GM19099 (cell line): ENCODE results near the gene KIAA0513.

Experiments used
- POLR2A ChIP-seq: IDR thresholded peaks from 3 replicates; pipeline ENCODE4 v1.6.1; 2011; ENCODE audit warnings: low read depth; ENCODE audit not compliant: insufficient read length; ENCODE audit errors: extremely low read depth

The KIAA0513 gene, protein sequence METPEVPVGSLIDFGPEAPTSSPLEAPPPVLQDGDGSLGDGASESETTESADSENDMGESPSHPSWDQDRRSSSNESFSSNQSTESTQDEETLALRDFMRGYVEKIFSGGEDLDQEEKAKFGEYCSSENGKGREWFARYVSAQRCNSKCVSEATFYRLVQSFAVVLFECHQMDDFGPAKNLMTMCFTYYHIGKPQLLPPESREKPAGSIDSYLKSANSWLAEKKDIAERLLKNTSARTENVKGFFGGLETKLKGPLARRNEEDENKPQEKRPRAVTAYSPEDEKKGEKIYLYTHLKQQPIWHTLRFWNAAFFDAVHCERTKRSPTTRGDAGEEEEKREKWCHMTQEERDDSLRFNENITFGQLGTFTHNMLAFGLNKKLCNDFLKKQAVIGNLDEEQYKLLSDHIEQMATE

GRCh38 chr16:85027349-85027957 lies at the start of gene KIAA0513:
TSS of gene KIAA0513 (plus strand) at chr16:85027795. CDS start at chr16:85067072, 39,277 bp downstream.
- TF ChIP-seq POLR2A = peak; percentile 89

- no peak for TF ChIP-seq POLR2A
Measured at GRCh38 chr16:84979516-84979915, 48.1 kb upstream of the KIAA0513 start.

- no peak for TF ChIP-seq POLR2A
Measured at GRCh38 chr16:84982434-84982833, 45.2 kb upstream of the KIAA0513 start.

DNA sequence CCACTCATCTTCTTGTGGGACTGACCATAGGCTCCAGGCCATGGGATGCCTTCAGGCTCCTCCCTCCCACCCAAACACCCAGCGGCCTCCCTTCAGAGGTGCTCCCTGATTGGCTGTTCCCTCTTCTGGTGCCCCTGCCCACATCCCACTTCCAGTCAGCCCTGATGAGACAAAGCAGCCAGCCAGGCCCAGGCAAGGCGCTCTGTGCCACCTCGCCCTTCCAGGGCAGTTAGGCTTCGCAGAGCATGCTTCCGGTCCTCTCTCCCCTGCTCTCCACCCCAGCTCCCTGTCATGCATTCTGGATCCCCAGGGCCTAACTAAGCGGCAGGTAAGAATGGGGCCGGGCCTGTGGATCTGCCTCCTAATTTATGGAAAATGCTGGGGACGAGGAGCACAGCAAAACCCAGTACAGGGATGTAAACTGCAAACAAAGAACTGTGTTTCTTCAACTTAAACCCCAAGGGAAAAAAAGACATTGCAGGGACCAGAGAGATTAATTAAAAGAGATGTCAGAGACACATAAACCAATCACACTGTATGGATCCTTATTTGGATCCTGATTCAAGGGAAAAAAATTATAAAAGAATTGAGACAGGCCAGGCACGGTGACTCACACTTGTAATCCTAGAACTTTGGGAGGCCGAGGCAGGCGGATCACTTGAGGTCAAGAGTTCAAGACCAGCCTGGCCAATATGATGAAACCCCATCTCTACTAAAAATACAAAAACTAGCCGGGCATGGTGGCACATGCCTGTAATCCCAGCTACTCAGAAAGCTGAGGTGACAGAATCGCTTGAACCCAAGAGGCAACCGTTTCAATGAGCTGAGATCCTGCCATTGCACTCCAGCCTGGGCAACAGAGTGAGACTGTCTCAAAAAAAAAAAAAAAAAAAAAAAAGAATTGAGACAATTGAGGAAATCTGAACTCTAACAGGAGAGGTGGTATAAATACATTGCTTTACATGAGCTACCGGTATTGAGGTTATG lies 42.2 kb upstream of the KIAA0513 start:
- TF ChIP-seq POLR2A = no peak

DNA sequence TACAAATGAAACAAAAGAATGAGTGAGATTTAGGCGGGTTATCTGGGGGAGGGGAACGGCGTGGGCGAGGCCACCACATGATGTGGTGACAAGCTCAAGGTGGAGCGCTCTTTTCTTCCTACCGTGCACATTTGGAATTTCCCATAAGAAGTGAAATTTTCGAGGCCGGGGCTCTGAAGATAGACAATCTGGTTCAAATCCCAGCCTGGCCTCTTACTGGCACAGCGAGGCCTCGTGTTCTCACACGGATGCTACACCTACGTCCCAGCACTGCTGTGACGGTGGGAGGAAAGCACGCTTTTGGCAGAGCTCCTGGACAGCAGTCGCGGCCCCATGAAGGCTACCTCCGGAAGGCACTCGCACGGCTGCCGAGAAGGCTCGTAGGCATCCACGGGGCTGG lies 41.5 kb upstream of the KIAA0513 start:
- no peak for TF ChIP-seq POLR2A

- TF ChIP-seq POLR2A = no peak
Measured at GRCh38 chr16:84986879-84987278, 40.7 kb upstream of the KIAA0513 start.

GRCh38 chr16:84988328-84989080 lies 39.1 kb upstream of the KIAA0513 start:
- TF ChIP-seq POLR2A = no peak

DNA sequence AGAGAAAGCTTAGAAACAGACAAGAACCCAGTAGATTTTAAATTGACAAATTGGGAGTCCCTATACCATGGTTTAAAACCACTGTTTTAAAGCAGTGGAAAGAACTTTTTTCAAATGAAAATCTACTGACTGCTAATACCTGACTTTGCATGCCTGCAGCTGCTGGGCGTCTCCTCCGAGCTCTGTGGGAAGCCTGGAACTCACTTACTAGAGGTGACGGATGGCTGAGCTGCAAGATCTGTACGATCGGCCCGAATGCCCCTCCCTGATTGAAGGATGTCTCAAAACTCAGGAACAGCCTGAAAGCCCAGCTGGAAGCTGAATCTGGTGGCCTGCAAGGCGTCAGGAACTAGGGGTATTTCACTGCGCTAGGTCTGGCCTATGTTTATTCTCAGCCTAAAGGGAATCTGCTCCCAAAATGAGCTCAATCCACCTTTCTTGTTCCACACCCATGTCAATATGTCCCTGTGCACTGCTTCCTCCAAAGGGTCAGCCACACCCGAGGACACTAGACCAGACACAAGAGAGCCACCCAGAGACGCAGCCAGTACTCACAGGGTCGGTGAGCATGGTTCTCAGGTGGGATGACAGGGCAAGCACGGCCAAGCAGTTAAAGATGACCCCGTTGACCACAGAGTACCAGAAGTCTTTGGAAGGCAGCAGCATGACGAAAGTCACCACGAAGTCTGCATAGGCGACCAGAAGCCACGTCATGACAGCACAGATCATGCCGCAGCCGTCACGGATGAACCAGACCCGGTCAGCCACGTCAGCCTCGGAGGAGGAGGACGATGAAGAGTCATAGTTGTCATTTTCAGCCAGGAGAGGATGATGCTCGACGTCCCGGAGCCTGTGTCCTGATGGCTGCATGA lies 37.6 kb upstream of the KIAA0513 start:
- no peak for TF ChIP-seq POLR2A

DNA sequence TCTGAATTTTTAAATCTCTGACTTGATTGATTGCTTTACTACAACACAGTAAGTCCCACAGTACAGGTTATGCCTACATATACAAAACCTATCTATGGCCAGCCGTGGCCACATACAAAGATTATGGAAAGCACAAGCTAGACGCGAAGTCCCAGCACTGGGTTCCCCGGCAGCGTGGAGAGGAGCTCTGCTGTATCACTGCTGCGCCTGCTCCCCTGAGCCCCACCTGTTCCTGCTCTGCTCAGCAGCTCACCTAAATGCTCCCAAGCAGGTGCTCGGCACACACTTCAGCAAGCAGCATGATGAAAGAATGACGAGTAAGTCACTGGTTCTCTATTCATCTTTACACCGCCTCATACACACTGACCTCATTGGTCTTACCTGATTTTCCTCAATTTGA lies 36.8 kb upstream of the KIAA0513 start:
- no peak for TF ChIP-seq POLR2A

DNA sequence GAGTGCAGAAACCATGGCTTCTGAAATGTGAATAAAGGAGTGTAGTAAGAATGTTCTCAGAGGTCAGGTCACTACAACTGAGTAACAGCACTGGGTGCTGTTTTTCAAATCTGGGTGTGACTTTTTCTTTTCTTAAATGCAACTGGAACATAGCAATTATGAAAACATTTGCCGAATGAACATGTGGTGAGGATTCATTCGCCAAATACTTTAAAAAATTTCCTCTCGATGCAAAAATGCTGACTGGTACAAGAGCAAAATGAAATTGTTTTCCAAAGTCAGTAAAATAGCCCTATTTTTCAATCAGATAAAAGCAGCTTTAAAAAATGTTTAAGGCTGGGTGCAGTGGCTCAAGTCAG lies 34.9 kb upstream of the KIAA0513 start:
- TF ChIP-seq POLR2A = no peak

DNA sequence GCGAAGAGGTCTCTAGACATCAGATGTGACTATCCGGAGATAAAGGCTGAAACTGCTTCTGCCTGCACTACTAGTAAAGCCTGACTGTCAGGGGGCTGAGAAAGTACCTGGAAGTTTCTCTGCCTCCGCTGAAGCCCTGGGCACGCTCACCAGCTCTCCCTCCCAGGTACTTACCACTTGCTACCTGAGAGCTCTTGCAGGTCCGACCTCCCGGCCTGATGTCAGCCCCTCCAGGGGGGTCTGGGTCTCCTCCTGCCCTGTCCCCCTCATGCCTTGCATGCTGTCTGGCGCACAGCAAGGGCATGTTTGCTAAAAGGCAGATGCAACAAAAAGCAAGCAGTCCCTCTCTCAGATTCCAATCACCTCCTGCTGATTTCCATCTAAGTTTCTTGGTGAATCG lies 33.7 kb upstream of the KIAA0513 start:
- no peak for TF ChIP-seq POLR2A

- TF ChIP-seq POLR2A = no peak
Measured at GRCh38 chr16:84995663-84996062, 31.9 kb upstream of the KIAA0513 start.

DNA sequence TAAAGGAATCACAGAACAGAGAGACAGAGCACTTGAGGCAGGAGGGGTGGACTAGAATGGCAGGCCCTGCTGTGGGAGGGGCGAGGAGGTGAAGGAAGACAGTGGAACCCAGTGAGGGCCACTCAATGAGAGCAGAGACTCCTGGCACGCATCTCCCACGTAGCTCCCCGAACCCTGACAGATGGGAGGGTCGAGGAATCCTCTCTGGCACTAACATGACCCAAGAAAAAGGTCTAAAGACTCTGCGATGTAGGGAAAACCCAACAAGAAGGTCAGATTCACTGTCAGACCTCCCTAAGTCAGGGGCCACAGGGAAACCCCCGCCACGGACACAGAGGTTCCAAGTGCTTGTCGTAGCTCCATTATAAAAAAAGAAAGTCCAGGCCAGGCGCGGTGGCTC lies 31.2 kb upstream of the KIAA0513 start:
- TF ChIP-seq POLR2A = no peak

DNA sequence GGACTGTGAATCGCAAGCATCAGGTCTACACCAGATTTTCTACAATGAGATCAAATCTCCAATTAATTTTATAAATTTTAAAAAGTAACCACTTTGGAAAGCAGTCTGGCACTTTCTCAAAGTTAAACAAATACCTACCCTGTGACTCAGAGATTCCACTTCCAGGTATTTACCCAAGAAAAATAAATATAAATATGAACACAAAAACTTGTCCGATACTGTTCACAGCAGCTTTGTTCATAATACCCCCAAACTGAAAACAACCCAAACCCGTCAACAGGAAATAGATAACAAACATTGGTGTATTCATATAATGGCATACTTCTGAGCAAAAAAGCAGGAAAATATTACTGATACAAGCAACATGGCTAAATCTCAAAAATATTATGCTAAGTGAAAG lies 28.4 kb upstream of the KIAA0513 start:
- no peak for TF ChIP-seq POLR2A
